Fibroblast of skin of left biceps (primary cell): ENCODE data around the gene MEI4.
A peak's percentile ranks its signal among the peaks of the same experiment; 100 is the strongest.
"Not testable (repeated sequence)": the region's sequence is repeated elsewhere in the genome, so short reads cannot be mapped to it uniquely, and the experiment has no call there.

Experiments
- DNase-seq, 2 experiments: peaks; one replicate each; pipeline ENCODE4 v3.0.0-alpha.2; 2013; ENCODE audit warnings: low read depth in 2 of 2

Gene MEI4

DNA sequence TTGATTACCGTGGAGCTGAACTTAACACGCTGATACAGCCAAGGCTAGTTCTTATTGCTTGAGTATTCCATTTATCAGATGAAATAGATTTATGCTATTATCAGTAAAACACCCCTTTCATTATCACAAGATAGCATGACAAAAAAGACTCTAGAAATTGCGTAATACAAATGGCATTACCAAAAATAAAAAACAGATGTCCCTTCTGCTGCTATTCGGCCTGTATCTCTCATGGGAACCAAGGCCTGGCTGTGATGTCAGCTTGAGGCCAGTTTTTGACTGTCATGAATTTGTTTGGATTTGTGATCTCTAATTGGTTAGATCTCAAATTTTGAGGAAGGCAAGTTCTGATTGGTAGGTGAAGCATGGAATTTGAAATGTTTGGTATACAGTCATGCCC lies 25.2 kb downstream of the MEI4 start:
- DNase-seq, result peak in 1 of 2 experiments; percentile 0

- no peak for DNase-seq
Measured at GRCh38 chr6:77683515-77683914, 30.7 kb downstream of the MEI4 start.

- no peak for DNase-seq
Measured at GRCh38 chr6:77686931-77687330, 34.1 kb downstream of the MEI4 start.

GRCh38 chr6:77688649-77689048 lies 35.8 kb downstream of the MEI4 start:
- DNase-seq, result no peak

GRCh38 chr6:77700095-77700494 lies 47.3 kb downstream of the MEI4 start:
- DNase-seq, result not testable (repeated sequence)

GRCh38 chr6:77707603-77708002 lies 54.8 kb downstream of the MEI4 start:
- no peak for DNase-seq

- DNase-seq, result no peak
Measured at GRCh38 chr6:77715588-77715987, 62.7 kb downstream of the MEI4 start.

GRCh38 chr6:77716311-77716710 lies 63.5 kb downstream of the MEI4 start:
- DNase-seq, result no peak

DNA sequence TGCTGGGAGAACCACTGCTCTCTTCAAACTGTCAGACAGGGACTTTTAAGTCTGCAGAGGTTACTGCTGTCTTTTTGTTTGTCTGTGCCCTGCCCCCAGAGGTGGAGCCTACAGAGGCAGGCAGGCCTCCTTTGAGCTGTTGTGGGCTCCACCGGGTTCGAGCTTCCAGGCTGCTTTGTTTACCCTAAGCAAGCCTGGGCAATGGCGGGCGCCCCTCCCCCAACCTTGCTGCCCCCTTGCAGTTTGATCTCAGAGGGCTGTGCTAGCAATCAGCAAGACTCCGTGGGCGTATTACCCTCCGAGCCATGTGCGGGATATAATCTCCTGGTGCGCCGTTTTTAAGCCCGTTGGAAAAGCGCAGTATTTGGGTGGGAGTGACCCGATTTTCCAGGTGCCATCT lies 83.2 kb downstream of the MEI4 start:
- DNase-seq, result not testable (repeated sequence)

GRCh38 chr6:77740380-77740779 lies 87.5 kb downstream of the MEI4 start:
- no peak for DNase-seq

DNA sequence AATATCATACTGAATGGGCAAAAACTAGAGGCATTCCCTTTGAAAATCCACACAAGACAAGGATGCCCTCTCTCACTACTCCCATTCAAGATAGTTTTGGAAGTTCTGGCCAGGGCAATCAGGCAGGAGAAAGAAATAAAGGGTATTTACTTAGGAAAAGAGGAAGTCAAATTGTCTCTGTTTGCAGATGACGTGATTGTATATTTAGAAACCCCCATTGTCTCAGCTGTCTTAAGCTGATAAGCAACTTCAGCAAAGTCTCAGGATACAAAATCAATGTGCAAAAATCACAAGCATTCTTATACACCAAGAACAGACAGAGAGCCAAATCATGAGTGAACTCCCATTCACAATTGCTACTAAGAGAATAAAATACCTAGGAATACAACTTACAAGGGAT lies 99.3 kb downstream of the MEI4 start:
- DNase-seq, result not testable (repeated sequence)

GRCh38 chr6:77762386-77762785 lies 109.5 kb downstream of the MEI4 start:
- DNase-seq, result no peak

DNA sequence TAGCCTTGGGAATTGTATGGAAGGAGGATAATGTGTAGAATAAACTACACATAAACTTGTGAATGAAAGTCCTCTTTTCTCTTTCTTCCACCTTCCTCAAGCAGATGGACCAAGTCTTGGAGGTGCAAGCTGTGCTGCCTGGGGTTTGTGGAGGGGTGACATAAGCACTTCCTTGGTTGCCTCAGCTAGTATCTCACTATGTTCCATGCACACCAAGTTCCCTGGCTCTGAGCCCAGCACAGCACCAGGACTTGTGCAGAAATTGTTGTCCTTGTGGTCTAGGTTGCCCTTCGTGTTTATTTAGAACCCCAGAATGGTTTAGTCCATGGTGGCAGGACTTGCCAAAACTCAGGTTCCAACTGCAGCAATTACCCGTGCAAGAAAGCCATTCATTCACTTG lies 110.3 kb downstream of the MEI4 start:
- DNase-seq, result no peak

- DNase-seq, result no peak
Measured at GRCh38 chr6:77764364-77764763, 111.5 kb downstream of the MEI4 start.

GRCh38 chr6:77773157-77773822 lies 120.5 kb downstream of the MEI4 start:
- DNase-seq, result no peak

DNA sequence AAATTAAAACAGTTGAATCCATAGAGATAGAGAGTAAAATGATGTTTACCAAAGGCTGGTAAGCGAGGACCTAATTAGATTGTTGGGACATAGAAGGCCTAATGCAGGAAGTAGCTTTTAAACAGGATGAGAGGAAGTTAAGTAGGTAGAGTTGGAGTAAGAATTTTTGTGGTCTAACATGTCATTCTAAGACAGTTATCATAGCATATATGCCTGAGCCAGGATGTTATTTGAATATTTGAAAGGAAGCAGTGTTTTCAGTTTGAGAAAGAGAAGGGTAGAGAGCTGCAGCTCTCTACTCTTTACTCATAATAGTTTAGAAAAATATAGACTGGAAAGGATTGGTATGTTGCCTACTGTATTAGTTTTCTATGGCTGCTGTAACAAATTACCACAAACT lies 121.6 kb downstream of the MEI4 start:
- no peak for DNase-seq

GRCh38 chr6:77776441-77776840 lies 123.6 kb downstream of the MEI4 start:
- no peak for DNase-seq

- no peak for DNase-seq
Measured at GRCh38 chr6:77778527-77778926, 125.7 kb downstream of the MEI4 start.

DNA sequence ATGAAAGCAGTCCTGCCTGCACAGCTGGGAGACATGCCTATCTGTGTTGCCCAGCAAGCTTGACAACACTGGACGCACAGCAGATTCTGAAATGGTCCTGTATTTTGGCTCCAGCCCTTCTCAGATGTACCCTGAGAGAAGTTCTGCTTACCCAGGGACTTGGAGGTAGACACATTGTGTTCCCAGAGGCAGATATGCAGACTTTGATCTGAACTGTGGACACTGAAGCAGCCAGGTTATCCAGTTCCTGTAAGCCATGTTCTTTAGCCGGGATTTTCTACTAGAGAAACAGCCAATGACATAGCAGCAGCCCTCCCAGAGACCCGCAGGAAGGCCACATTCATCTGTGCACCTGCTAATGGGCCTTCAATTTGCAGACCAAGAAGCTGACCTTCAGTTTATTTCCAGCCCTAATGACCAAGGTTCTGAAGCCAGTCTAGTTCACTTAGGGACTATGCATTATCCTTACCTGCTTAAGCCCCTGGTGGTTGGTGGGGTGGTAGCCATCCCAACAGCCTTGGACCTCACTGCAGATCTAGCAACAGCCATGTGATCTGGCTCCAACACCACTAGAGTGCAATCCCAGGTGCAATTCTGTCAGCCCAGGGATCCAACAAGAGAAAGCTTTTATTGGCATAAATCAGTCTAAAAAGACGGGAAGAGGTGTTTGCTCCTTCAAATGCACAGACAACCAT lies 134.2 kb downstream of the MEI4 start:
- DNase-seq, result no peak

DNA sequence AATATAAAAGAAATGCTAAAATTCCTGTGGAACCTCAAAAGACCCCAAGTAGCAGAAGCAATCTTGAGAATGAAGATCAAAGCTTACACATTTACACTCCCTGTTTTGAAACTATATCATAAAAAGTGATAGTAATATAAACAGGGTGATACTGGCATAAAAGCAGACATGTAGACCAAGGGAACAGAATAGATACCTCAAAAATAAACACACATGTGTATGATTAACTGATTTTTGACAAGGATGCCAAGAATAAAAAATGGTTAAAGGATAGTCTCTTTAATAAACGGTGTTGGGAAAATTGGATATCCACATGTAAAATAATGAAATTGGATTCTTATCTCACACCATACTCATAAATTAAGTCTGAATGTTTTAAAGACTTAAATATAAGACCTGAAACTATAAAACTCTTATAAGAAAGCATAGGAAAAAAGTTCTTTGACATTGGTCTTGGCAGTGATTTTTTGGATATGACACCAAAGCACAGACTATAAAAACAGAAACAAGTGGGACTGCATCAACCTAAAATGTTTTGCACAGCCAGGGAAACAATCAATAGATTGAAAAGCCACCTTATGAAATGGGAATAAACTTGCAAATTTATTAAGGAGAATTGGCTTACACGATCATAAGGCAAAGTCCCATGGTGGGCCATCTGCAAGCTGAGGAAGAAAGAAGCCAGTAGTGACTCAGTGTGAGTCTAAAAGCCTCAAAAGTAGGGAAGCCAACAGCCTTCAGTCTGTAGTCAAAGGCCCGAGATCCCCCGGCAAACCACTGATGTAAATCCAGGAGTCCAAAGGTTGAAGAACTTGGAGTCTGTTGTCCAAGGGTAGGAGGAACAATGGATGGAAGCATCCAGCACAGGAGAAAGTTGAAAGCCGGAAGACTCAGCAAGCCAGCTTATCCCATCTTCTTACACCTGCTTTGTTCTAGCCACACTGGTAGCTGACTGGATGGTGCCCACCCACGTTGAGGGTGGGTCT lies 144.3 kb downstream of the MEI4 start:
- DNase-seq, result no peak

GRCh38 chr6:77812304-77812703 lies 159.5 kb downstream of the MEI4 start:
- DNase-seq, result no peak

DNA sequence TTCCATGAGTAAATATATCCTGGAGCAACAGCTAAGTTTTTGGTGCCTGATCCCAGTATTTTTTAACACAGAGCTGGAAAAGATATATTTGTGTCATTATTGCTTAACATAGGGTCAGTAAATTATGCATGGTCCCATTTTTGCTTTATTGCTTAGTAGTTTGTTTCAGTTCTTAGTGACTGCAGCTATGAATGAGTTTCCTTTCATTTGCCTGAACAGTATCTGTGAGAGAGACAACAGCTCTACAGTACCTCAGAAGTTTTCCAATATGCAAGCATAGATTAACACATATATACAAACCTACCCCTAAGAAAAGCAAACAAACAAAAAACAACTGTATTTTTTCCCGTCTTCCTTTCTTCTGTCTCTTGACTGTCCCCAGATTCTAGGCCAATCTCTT lies 160.3 kb downstream of the MEI4 start:
- no peak for DNase-seq
